Liver (tissue), 3 donors: ENCODE measurements around the gene TOPBP1.

Source experiments
- CTCF ChIP-seq: fragments of 150-350 bp; IDR thresholded peaks from 2 replicates; pipeline ENCODE4 v1.5.1; 2017; ENCODE audit warnings: improper control_type of control experiment, low read depth, low read length; ENCODE audit not compliant: missing input control
- EGR1 ChIP-seq, 2 donors: IDR thresholded peaks; 2 replicates each; pipeline ENCODE4 v1.6.1; 2016 to 2018; ENCODE audit warnings: antibody characterized with exemption in 2 of 2, low read depth in 2 of 2
- JUND ChIP-seq, 2 donors: IDR thresholded peaks; 2 replicates each; pipeline ENCODE4 v1.6.1; 2016; ENCODE audit warnings: antibody characterized with exemption in 2 of 2
- MAX ChIP-seq: IDR thresholded peaks from 2 replicates; pipeline ENCODE4 v1.6.1; 2016; ENCODE audit warnings: antibody characterized with exemption
- RAD21 ChIP-seq, 2 donors: IDR thresholded peaks; 2 replicates each; pipeline ENCODE4 v1.6.1; 2016; ENCODE audit warnings: antibody characterized with exemption in 2 of 2, mild to moderate bottlenecking in 2 of 2
- SP1 ChIP-seq: IDR thresholded peaks from 2 replicates; pipeline ENCODE4 v1.6.1; 2018; ENCODE audit warnings: antibody characterized with exemption, mild to moderate bottlenecking
- YY1 ChIP-seq: IDR thresholded peaks from 2 replicates; pipeline ENCODE4 v1.6.1; 2016; ENCODE audit warnings: antibody characterized with exemption, mild to moderate bottlenecking
- TF ChIP-seq, protein P1 (sequence below): IDR thresholded peaks from 2 replicates; pipeline ENCODE4 v1.6.1; 2016; ENCODE audit warnings: antibody characterized with exemption, mild to moderate bottlenecking
- TF ChIP-seq, protein P2 (sequence below): IDR thresholded peaks from 2 replicates; pipeline ENCODE4 v1.6.1; 2016; ENCODE audit warnings: antibody characterized with exemption
- TF ChIP-seq, protein P3 (sequence below): IDR thresholded peaks from 2 replicates; pipeline ENCODE4 v1.6.1; 2016; ENCODE audit warnings: antibody characterized with exemption
- donor health status: healthy.
- donor health status: healthy.

GRCh38 chr3:133607816-133608215 is 53.9 kb downstream of the TOPBP1 start:
- no peak for TF ChIP-seq RAD21 (IDR thresholded peaks at IDR 0.05)
- TF ChIP-seq MAX = no peak
- no peak for TF ChIP-seq CTCF
- TF ChIP-seq SP1 = no peak
- TF ChIP-seq, protein P1, sequence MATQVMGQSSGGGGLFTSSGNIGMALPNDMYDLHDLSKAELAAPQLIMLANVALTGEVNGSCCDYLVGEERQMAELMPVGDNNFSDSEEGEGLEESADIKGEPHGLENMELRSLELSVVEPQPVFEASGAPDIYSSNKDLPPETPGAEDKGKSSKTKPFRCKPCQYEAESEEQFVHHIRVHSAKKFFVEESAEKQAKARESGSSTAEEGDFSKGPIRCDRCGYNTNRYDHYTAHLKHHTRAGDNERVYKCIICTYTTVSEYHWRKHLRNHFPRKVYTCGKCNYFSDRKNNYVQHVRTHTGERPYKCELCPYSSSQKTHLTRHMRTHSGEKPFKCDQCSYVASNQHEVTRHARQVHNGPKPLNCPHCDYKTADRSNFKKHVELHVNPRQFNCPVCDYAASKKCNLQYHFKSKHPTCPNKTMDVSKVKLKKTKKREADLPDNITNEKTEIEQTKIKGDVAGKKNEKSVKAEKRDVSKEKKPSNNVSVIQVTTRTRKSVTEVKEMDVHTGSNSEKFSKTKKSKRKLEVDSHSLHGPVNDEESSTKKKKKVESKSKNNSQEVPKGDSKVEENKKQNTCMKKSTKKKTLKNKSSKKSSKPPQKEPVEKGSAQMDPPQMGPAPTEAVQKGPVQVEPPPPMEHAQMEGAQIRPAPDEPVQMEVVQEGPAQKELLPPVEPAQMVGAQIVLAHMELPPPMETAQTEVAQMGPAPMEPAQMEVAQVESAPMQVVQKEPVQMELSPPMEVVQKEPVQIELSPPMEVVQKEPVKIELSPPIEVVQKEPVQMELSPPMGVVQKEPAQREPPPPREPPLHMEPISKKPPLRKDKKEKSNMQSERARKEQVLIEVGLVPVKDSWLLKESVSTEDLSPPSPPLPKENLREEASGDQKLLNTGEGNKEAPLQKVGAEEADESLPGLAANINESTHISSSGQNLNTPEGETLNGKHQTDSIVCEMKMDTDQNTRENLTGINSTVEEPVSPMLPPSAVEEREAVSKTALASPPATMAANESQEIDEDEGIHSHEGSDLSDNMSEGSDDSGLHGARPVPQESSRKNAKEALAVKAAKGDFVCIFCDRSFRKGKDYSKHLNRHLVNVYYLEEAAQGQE = no peak
- no peak for TF ChIP-seq JUND (IDR thresholded peaks at IDR 0.05)
- TF ChIP-seq EGR1 (IDR thresholded peaks at IDR 0.05; ENCODE audit: low read depth in 2 of 2) = no peak
- TF ChIP-seq, protein P2, sequence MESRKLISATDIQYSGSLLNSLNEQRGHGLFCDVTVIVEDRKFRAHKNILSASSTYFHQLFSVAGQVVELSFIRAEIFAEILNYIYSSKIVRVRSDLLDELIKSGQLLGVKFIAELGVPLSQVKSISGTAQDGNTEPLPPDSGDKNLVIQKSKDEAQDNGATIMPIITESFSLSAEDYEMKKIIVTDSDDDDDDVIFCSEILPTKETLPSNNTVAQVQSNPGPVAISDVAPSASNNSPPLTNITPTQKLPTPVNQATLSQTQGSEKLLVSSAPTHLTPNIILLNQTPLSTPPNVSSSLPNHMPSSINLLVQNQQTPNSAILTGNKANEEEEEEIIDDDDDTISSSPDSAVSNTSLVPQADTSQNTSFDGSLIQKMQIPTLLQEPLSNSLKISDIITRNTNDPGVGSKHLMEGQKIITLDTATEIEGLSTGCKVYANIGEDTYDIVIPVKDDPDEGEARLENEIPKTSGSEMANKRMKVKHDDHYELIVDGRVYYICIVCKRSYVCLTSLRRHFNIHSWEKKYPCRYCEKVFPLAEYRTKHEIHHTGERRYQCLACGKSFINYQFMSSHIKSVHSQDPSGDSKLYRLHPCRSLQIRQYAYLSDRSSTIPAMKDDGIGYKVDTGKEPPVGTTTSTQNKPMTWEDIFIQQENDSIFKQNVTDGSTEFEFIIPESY = no peak
- no peak for TF ChIP-seq YY1
- TF ChIP-seq, protein P3, sequence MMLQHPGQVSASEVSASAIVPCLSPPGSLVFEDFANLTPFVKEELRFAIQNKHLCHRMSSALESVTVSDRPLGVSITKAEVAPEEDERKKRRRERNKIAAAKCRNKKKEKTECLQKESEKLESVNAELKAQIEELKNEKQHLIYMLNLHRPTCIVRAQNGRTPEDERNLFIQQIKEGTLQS = no peak
